RPMI7951 (cell line): ENCODE data around the gene EPS8. TPM values are rescaled to one million over a fixed set of nuclear protein-coding genes. Genes with fewer than 3 reads are reported as not detected.

ENCODE experiments used
- DNase-seq: peaks from one replicate; pipeline ENCODE4 v3.0.0-alpha.2; 2012; ENCODE audit warnings: low read depth
- total RNA-seq: library from RNA; depleted of rRNA; stranded (reverse); fragments of >200 nt; shearing (Covaris generic); gene quantifications from 2 replicates; pipeline ENCODE4 v1.2.3, GENCODE V29; 2014; rRNA removed

EPS8 gene
- 34.4 and 38.4 TPM in 2 replicates for total RNA-seq

- peak; percentile 89 for DNase-seq
Observed at GRCh38 chr12:15789220-15790171, at the start of gene EPS8. Gene EPS8 (minus strand): TSS chr12:15789388. CDS start chr12:15682951, 106,437 bp downstream.

GRCh38 chr12:15837141-15837790 lies 48.1 kb upstream of the EPS8 start:
- peak; percentile 61 for DNase-seq

GRCh38 chr12:15834575-15834974 lies 45.4 kb upstream of the EPS8 start:
- no peak for DNase-seq

GRCh38 chr12:15831315-15831978 lies 42.3 kb upstream of the EPS8 start:
- no peak for DNase-seq

- DNase-seq: no peak
Observed at GRCh38 chr12:15830538-15830937, 41.4 kb upstream of the EPS8 start.

GRCh38 chr12:15829949-15830348 lies 40.8 kb upstream of the EPS8 start:
- DNase-seq: no peak

- DNase-seq: no peak
Observed at GRCh38 chr12:15829255-15829654, 40.1 kb upstream of the EPS8 start.

- DNase-seq: no peak
Observed at GRCh38 chr12:15827136-15827535, 37.9 kb upstream of the EPS8 start.

- DNase-seq: no peak
Observed at GRCh38 chr12:15824516-15824915, 35.3 kb upstream of the EPS8 start.

GRCh38 chr12:15823360-15824128 lies 34.4 kb upstream of the EPS8 start:
- DNase-seq: no peak

- DNase-seq: no peak
Observed at GRCh38 chr12:15819644-15820437, 30.7 kb upstream of the EPS8 start.

GRCh38 chr12:15818418-15818817 lies 29.2 kb upstream of the EPS8 start:
- DNase-seq: no peak

- DNase-seq: no peak
Observed at GRCh38 chr12:15815730-15816129, 26.5 kb upstream of the EPS8 start.

- DNase-seq: no peak
Observed at GRCh38 chr12:15811214-15812127, 22.3 kb upstream of the EPS8 start.

GRCh38 chr12:15808652-15809051 lies 19.5 kb upstream of the EPS8 start:
- no peak for DNase-seq

GRCh38 chr12:15808250-15808649 lies 19.1 kb upstream of the EPS8 start:
- DNase-seq: no peak

GRCh38 chr12:15806826-15807225 lies 17.6 kb upstream of the EPS8 start:
- no peak for DNase-seq

GRCh38 chr12:15801770-15802744 lies 12.9 kb upstream of the EPS8 start:
- no peak for DNase-seq
